ENCODE measurements around the gene COX4I1. TPM values are rescaled to one million over a fixed set of nuclear protein-coding genes. Genes with fewer than 3 reads are reported as not detected.
"Not testable (repeated sequence)": the region's sequence is repeated elsewhere in the genome, so short reads cannot be mapped to it uniquely, and the experiment has no call there.

The COX4I1 gene
- total RNA-seq, 2 donors from 2014 or later, result 345 to 562 TPM

DNA sequence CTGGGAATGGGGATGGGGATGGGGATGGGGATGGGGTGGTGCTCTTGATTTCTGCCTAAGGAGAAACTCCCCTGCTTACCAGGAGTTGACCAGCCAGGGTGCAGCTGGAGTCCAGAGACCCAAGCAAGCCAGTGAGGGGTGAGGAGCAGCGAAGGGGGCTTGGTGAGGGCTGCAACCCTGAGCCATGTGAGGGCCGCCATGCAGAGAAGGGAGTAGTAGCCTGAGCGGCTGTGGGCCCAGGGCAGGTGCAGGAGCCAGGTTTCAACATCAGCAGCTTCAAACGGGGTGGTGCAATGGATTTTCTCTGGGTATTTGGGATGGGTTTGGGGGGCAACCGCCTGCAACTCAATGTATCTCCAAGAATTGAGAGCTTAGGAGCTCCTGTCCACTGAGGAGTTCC lies 35.2 kb downstream of the COX4I1 start:
- Histone ChIP-seq H3K36me3 (no peaks in the 10 kb centered on the region), H3K27me3 (replicated peaks; ENCODE audit: insufficient read depth) (peaks cover 5% of the 10 kb centered on the region), H3K9me3 (no peaks in the 10 kb centered on the region), H3K4me3 (no peak overlapping the region), H3K4me1 (replicated peaks) (no peaks in the 10 kb centered on the region), H3K27ac (no peak overlapping the region)
- TF ChIP-seq POLR2AphosphoS5 (IDR thresholded peaks at IDR 0.05) (no peak), POLR2A (IDR thresholded peaks at IDR 0.05) (no peak)
- TF ChIP-seq, protein P1, sequence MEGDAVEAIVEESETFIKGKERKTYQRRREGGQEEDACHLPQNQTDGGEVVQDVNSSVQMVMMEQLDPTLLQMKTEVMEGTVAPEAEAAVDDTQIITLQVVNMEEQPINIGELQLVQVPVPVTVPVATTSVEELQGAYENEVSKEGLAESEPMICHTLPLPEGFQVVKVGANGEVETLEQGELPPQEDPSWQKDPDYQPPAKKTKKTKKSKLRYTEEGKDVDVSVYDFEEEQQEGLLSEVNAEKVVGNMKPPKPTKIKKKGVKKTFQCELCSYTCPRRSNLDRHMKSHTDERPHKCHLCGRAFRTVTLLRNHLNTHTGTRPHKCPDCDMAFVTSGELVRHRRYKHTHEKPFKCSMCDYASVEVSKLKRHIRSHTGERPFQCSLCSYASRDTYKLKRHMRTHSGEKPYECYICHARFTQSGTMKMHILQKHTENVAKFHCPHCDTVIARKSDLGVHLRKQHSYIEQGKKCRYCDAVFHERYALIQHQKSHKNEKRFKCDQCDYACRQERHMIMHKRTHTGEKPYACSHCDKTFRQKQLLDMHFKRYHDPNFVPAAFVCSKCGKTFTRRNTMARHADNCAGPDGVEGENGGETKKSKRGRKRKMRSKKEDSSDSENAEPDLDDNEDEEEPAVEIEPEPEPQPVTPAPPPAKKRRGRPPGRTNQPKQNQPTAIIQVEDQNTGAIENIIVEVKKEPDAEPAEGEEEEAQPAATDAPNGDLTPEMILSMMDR (IDR thresholded peaks at IDR 0.05), result no peak
- DNase-seq (ENCODE audit: low spot score), result no peak
- 93% methylated on average over 5 of the region's 5 CpGs for WGBS
- intact Hi-C loops (cut with DNase I), result no loop called here

DNA sequence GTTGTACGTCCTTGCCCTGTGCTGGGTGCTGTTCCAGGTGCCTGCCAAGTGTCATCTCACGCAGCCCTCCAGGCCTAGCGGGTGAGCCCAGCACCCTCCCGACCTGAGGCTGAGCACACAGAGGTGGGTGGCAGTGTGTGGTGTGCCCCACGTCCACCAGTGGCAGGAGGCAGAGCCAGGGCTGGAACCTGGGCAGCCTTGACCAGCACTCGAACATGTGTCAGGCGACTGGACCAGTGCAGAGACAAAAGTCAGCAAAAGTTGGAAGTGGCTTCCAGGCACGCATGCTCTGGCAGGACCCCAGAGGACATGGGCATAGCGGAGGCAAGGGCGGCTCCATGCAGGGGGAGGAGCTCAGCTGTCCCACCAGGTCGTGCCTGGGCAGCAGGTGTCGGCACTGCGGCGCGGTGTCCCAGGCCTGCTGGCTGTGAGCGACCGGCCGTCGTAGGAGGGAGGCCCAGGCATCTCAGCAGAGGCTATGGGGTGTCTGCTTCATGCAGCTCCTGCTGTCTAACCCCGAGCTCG lies 35.8 kb downstream of the COX4I1 start:
- Histone ChIP-seq H3K36me3 (no peaks in the 10 kb centered on the region), H3K4me3 (no peak overlapping the region), H3K27me3 (replicated peaks; ENCODE audit: insufficient read depth) (peaks cover 5% of the 10 kb centered on the region), H3K4me1 (replicated peaks) (no peaks in the 10 kb centered on the region), H3K9me3 (no peaks in the 10 kb centered on the region), H3K27ac (no peak overlapping the region)
- TF ChIP-seq POLR2AphosphoS5 (IDR thresholded peaks at IDR 0.05), result no peak
- no peak for TF ChIP-seq POLR2A (IDR thresholded peaks at IDR 0.05)
- TF ChIP-seq, protein P1 (IDR thresholded peaks at IDR 0.05), result no peak
- intact Hi-C loops (cut with DNase I), result no loop called here
- WGBS, result 47% methylated on average over 21 of the region's 21 CpGs
- DNase-seq (ENCODE audit: low spot score), result no peak

- H3K36me3 ChIP-seq, result no peaks in the 10 kb centered on the region
- H3K27me3 ChIP-seq (replicated peaks; ENCODE audit: insufficient read depth), result peaks cover 5% of the 10 kb centered on the region
- DNase-seq (ENCODE audit: low spot score), result no peak
- no peaks in the 10 kb centered on the region for H3K9me3 ChIP-seq
- no peaks in the 10 kb centered on the region for H3K4me1 ChIP-seq (replicated peaks)
- H3K4me3 ChIP-seq, result no peak overlapping the region
- no peak for TF ChIP-seq POLR2A (IDR thresholded peaks at IDR 0.05)
- TF ChIP-seq, protein P1 (IDR thresholded peaks at IDR 0.05), result no peak
- intact Hi-C loops (cut with DNase I), result no loop called here
- whole genome bisulfite sequencing, result 48% methylated on average over 22 of the region's 22 CpGs
- no peak overlapping the region for H3K27ac ChIP-seq
Measured at GRCh38 chr16:85835956-85836705, 36.6 kb downstream of the COX4I1 start.

DNA sequence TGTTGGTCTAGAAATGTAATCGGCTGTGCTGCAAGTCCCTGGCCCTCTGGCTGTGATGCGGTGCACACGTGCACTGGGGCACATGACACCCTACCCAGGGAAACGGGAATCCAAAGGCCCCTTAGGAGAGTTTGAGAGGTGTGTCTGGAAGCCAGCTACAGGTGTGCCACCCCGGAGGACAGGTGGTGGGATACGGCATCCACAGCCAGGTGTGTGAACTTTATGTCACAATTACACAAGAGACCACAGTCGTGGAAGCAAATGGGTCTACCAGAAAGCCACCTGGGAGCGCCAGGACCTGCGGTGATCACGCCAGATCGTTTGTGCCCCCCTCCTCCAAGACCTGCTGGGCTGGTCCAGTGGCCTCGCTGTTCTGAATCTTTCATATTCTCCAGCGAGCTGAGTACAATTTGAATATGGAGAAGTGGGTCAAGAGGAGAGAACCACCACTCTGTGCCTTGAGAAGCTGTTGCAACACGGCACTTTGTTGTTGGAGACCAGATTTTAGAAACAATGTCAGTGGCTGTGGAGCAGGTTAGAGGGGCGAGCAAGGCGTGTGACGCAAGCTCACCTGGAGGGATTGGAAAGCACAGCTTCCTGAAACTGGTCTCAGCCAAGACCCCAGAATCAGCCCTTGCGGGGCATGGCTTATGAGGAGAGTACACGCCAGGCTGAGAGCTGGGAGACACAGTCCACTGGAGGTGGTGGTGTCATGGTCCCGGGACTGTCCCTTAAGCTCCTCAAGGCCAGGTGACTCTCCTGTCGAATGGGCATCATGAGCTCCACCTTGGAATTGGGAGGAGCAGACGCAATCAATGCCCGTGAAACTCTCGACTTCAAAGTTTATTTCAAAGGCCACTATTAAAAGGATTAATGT lies 37.4 kb downstream of the COX4I1 start:
- TF ChIP-seq POLR2AphosphoS5 (IDR thresholded peaks at IDR 0.05), result no peak
- TF ChIP-seq, protein P1 (IDR thresholded peaks at IDR 0.05), result no peak
- no peak for TF ChIP-seq POLR2A (IDR thresholded peaks at IDR 0.05)
- DNase-seq (ENCODE audit: low spot score), result no peak
- Histone ChIP-seq H3K4me1 (replicated peaks) (no peaks in the 10 kb centered on the region), H3K9me3 (no peaks in the 10 kb centered on the region), H3K36me3 (no peaks in the 10 kb centered on the region), H3K27ac (no peak overlapping the region), H3K4me3 (no peak overlapping the region), H3K27me3 (replicated peaks; ENCODE audit: insufficient read depth) (peaks cover 5% of the 10 kb centered on the region)
- intact Hi-C loops (cut with DNase I), result no loop called here
- 55% methylated on average over 24 of the region's 24 CpGs for WGBS

DNA sequence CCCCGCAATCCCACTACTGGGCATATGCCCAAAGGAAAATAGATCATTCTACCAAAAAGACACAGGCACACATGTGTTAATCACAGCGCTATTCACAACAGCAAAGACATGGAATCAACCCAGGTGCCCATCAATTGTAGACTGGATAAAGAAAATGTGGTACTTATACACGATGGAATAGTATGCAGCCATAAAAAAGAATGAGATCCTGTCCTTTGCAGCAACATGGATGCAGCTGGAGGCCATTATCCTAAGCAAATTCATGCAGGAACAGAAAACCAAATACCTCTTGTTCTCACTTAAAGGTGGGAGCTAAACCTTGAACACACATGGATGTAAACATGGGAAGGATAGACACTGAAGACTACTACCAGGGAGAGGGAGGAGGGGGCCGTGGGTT lies 38.2 kb downstream of the COX4I1 start:
- H3K27me3 ChIP-seq (replicated peaks; ENCODE audit: insufficient read depth); H3K36me3 ChIP-seq; intact Hi-C loops (cut with DNase I); H3K4me3 ChIP-seq; H3K4me1 ChIP-seq (replicated peaks); DNase-seq (ENCODE audit: low spot score); H3K27ac ChIP-seq; H3K9me3 ChIP-seq: not testable (repeated sequence)
- 94% methylated on average over 4 of the region's 4 CpGs for WGBS
